HG03060 (cell line): ENCODE results near the gene ZNF69.
"Not testable (repeated sequence)": the region's sequence is repeated elsewhere in the genome, so short reads cannot be mapped to it uniquely, and the experiment has no call there.

Experiments used
- ATAC-seq: cut with Tn5 transposase; IDR thresholded peaks from one replicate; pipeline ENCODE4 v1.9.1; 2021; ENCODE audit warnings: low read depth, moderate number of reproducible peaks; ENCODE audit not compliant: unreplicated experiment

Gene ZNF69

DNA sequence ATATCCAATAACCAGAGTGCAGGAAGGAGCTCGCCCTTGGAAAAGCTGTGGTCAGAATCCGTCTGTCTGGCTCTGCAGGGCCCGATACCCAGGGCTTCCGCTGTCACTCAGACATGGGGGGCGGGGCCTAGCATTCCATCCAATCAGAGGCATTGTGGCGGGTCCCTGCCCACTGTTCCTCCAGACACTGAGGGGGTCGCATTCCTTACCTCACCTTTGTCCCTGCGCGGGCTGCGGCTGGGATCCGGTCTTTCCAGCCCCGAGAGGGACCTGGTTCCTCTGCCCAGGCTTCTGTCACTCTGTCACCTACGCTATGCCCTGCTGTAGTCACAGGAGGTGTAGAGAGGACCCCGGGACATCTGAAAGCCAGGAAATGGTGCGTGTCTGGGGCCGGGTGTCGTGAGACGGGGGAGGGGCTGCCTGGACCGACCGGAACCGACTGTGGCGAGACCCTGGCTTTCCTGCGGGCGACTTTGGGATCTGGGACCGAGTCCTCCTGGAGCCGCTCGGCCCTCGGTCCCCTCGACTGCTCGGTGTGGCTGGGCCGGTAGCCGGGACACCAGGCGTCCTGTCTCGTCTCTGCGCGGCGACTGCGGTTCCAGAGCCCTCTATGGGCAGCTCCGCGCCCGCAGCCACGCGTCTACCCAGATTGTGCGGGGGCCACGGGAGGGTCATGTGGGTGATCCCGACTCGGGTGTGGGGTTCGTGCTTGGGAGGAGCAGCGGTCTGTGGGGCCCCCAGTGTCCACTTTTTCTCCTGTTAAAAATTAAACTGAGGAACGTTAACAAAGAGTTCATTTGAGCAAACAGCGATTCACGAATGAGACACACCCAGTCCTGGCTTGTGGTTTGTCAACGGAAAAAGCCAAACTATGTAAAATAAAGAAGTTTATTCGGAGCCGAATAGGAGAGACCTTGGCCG lies at the start of gene ZNF69:
Gene ZNF69 (plus strand): TSS at position 172 of the 921 bp plus-strand sequence. CDS start 142 bp downstream, at position 314.
- no peak for ATAC-seq

DNA sequence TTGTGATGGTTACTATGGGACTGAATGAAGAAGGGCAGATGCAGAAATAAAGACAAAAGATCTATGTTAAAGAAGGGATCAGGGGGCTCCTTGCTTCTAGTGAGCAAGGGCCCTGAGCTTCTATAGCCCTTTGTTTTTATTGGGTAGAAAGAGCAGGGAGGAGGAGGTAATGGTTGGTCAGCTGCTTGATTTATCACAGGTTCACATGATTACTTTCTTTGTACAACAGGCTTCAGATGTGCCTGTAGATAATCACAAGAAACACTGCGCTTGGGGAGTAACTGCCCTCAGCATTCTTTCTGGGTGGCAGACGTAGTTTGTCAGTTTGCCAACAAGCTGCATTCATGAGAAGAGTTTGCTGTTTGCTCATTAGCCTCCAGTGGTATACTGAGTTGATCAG lies 43.9 kb upstream of the ZNF69 start:
- no peak for ATAC-seq

DNA sequence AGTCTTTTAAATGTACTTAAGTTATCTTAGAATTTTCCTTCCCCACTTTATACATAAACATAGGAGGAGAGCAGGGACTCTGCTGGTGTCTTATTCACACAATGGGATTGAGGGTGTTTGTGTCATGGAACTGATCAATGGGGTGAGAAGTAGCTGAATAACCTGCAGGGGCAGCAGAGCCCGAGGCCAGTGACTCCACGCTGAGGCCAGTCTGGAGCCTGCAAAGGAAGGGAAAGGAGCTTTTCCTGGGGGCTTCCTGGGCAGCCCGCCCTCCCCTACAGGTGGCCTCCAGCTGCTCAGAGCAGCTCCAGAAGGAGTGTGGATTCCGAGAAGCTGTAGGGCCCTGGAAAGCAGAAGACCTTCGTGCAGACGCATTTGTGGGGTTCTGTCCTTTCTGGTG lies 40.0 kb upstream of the ZNF69 start:
- ATAC-seq, result not testable (repeated sequence)

DNA sequence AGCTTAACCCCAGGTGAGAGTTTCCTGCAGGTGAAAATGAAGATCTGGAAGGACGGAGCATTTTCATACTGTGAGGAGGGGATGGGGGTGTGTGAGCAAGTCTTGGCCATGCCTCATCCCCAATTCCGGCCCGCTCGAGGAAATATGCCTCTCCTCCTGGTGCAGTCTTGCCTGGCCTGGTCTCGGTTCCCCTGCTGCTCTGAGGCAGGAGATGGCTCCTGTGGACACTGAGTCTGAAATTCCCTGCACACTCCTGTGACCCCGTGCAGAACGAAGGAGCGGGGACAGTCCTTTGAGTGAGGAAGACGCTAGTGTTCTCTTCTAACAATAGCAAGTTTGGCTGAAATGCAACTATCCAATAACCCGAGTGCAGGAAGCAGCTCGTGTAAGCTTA lies 39.4 kb upstream of the ZNF69 start:
- ATAC-seq, result no peak

DNA sequence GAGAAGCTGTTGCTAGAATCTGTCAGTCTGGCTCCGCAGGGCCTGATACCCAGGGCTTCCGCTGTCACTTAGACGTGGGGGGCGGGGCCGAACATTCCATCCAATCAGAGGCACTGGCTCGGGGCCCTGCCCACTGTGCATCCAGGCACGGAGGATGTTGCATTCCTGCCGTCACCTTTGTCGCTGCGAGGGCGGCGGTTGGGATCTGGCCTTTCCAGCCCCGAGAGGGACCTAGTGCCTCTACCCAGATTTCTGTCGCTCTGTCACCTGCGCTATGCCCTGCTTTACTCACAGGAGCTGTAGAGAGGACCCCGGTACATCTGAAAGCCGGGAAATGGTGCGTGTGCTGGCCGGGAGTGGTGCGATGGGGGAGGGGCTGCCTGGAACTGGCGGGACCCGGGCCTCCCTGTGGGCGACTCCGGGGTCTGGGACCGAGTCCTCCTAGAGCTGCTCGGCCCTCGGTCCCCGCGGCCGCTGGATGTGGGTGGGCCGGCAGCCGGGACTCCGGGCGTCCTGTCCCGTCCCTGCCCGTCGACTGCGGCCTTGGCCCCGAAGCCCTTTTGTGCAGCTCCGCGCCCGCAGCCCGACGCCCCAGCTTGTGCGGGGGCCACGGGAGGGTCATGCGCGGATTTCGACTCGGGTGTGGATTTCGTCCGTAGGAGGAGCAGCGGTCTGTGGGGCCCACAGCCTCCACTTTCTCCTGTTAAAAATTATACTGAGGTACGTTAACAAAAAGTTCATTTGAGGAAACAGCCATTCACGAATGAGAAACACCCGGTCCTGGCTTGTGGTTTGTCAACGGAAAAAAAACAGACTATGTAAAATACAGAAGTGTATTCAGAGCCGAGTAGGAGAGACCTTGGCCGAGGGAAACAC lies 38.8 kb upstream of the ZNF69 start, which contains the start of gene ZNF439:
Gene ZNF439 (plus strand): TSS at position 133 of the 876 bp plus-strand sequence. CDS start 142 bp downstream, at position 275.
- peak; percentile 39 for ATAC-seq

DNA sequence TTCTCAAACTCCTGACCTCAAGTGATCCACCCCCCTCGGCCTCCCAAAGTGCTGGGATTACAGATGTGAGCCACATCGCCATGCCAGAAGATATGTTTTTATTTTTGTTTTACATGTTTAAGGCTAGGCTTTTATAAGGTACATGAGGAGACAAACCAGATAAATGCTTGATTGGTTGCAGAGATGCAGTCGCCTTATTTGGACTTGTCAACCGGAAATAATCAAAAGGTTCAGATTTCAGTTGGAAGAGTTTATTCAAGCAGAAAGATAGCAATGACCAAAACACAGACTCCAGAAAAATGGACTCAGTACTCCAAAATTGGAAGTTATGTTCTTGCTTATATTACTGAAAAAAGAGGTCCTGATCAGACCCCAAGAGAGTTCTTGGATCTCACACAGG lies 37.3 kb upstream of the ZNF69 start:
- not testable (repeated sequence) for ATAC-seq

DNA sequence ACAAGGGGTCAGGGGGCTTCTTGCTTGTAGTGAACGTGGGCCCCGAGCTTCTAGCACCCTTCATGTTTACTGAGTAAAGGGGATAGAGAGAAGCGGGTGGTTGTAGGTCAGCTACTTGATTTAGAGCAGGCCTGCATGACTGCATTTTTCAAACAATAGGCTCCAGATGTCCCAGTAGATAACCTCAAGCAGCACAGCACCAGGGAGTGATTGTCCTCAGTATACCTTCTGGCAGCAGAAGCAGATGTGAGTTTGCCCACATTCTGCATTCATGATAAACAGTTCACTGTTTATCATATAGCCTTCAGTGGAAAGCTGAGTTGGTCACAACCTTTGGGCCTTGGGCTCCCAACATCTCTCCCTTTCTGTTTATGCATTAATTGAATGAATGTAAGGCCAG lies 34.2 kb upstream of the ZNF69 start:
- no peak for ATAC-seq

DNA sequence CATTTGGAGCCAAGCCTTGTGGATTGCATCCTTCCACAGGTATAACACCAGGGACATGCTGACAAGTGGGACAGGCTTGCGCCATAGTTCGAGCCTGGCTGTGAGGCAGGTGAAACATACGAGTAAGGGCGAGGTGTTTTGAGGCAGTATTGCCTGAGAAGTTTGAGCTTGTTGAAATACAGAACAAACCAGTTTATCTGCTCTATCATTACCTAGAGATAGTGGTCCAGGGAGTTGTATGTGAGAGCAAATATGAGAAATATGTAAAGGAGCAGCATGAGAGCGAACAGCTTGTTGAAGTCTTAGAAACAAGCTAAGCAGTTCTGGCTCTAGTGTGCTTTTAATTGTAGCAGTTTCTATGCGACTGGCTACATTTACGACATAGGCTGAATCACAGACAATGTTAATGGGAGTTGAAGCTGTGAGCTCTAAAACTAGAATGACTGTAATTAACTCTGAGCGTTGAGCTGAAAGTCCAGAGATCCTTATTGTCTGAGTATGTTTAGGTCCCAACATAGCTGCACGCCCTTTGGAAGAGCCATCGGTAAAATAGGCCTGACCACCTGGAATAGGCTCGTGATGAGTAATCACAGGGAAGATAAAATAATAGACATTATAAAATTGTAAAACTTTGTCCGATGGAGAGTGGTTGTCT lies 30.9 kb upstream of the ZNF69 start:
- no peak for ATAC-seq

DNA sequence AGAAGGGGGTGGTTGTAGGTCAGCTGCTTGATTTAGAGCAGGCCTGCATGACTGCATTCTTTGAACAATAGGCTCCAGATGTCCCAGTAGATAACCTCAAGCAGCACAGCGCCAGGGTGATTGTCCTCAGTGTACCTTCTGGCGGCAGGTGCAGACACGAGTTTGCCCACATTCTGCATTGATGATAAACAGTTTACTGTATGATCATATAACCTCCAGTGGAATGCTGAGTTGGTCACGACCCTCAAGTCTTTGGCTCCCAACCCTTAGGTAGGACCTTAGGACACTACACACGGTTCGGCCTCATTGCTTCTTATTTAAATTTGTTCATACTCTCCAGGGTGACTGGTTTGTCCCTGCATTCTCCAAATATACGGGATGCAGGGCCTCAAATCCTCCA lies 26.9 kb upstream of the ZNF69 start:
- no peak for ATAC-seq

DNA sequence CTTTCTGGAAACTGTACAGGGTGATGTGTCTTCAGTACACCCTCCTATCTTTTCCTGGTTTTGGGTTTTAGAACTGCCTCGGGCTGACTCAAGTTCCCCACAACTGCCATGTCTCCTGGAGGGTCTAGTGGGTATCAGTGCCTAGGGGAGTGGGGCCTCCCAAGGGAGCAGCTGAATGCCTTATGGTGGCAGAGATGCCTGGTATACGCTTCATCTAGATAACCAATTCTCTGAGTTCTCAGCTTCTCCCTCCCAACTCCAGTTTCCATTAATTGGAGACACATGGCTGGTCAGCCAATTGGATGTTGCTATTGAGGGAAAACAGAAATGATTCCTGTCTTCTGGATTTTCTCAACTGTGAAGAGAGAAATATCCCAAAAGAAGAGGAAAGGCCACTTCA lies 26.3 kb upstream of the ZNF69 start:
- ATAC-seq, result no peak

DNA sequence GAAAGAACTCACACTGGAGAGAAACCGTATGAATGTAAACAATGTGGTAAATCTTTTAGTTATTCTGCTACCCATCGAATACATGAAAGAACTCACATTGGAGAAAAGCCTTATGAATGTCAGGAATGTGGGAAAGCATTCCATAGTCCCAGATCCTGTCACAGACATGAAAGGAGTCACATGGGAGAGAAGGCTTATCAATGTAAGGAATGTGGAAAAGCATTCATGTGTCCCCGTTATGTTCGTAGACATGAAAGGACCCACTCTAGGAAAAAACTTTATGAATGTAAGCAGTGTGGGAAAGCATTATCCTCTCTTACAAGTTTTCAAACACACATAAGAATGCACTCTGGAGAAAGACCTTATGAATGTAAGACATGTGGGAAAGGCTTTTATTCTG lies 19.8 kb upstream of the ZNF69 start:
- not testable (repeated sequence) for ATAC-seq

DNA sequence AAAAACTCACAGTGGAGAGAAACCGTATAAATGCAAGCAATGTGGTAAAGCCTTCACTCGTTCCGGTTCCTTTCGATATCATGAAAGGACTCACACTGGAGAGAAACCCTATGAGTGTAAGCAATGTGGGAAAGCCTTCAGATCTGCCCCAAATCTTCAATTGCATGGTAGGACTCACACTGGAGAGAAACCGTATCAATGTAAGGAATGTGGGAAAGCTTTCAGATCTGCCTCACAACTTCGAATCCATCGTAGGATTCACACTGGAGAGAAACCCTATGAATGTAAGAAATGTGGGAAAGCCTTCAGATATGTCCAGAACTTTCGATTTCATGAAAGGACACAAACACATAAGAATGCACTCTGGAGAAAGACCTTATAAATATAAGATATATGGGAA lies 19.4 kb upstream of the ZNF69 start:
- ATAC-seq, result no peak

DNA sequence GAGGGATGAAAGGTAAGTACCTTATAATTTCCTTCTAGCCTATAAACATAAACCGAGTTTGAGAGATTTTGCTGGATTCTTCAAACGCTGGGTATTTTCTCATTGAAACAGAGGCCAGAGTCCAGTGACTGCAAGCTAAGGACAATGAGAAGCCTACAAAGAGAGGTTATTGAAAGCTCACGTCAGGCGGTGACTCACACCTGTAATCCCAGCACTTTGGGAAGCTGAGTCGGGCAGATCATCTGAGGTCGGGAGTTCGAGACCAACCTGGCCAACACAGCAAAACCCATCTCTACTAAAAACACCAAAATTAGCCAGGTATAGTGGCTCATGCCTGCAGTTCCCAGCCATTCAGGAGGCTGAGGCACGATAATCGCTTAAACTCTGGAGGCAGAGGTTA lies 15.0 kb upstream of the ZNF69 start:
- no peak for ATAC-seq

DNA sequence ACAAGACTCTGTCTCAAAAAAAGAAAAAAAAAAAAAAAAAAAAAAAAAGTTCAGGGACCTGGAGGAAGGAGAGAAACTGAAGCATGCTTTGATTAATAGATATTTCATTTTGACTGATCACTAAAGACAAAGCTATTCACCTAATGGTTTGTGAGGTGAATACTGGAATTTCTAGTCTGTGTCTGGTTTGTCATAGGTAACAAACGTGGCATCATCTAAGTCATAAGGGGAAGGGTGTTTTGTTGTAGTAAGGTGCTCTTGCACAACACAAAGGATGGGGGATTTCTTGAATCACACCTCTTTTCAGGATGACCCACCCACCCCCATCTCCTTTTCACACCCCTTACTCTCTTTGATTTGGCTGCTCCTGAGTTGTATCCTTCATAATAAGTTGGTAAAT lies 13.8 kb upstream of the ZNF69 start:
- no peak for ATAC-seq

DNA sequence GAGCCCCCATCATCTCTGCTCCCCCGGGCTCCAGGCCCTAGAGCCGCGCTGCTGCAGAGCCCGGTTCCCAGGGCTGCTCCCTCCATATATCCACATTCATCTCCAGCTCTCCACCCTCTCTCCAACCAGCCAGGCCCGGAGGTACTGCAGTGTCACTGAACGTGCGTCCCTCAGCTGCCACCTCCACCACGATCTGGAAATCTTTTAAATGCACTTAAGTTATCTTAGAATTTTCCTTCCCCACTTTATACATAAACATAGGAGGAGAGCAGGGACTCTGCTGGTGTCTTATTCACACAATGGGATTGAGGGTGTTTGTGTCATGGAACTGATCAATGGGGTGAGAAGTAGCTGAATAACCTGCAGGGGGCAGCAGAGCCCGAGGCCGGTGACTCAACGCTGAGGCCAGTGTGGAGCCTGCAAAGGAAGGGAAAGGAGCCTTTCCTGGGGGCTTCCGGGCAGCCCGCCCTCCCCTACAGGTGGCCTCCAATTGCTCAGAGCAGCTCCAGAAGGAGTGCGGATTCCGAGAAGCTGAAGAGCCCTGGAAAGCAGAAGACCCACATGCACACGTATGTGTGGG lies 7.8 kb upstream of the ZNF69 start:
- not testable (repeated sequence) for ATAC-seq

DNA sequence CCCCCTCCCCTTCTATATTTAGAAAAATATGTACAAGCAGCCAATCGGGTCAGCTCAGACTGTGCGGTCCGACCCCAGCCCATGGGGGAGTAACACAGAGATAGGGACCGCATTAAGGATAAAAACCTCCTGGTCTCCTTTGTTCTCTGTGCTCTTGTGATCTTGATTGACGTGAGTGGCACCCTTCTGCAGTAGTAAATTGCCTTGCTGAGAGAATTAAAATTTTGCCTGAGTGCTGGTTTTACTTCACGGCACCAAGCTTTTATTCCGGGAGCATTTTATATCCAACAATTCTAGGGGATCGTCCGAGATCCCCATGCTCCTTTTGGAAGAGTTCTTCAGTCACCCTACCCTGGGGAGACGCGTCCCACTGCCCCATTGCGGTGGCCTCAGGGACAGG lies 7.0 kb upstream of the ZNF69 start:
- no peak for ATAC-seq

DNA sequence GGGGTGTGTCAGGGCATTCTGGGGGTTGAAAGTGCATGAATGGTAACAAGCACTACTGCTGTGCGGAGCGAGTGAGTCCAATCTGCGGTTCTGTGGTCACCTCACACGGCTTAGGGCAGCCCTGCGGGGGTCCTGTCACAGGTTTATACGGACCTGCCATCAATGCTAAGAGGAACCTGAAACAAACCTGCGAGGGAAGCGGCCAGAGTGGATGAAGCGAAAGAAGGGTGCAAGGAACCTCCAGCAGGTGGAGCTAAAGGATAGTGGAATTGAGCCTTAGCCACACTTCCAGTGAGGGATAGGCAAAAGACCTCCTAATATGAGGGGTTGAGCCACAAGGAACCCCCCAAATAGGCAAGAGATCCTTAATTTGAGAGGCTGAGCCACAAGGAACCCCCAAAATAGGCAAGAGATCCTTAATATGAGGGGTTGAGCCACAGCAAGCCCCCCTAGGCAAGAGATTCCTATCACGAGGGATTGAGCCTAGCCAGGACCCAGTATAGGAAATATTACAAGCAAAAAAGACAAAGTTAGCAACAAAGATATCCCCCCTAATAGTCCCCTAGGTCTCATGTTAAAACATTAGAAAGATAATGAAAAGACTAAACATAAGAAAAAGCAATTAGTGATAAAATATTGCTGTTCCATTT lies 6.3 kb upstream of the ZNF69 start:
- no peak for ATAC-seq

DNA sequence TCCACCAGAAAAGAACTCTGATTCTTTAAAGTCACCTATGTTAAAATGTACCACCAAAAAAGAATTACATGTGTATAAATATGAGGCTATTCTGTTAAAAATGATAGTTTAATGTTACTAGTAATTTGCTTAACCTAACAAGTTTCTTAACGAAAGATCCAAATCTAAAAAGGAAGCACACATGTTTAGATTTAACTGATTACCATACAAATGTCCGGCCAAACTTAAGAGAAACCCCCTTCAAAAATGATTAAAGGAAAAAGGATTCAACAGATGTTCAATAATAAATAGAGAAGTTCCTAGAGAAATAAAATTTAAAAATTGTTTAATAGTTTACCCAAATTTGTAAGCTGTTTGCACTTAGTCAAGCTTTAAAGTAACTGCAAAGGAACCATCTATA lies 5.0 kb upstream of the ZNF69 start:
- no peak for ATAC-seq

DNA sequence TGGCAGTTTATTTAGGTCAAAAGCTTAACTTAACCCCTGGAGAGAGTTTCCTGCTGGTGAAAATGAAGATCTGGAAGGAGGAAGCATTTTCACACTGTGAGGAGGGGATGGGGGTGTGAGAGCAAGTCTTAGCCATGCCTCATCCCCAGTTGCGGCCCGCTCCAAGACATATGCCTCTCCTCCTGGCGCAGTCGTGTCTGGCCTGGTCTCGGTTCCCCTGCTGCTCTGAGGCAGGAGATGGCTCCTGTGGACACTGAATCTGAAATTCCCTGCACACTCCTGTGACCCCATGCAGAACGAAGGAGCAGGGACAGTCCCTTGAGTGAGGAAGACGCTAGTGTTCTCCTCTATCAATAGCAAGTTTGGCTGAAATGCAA lies 360 bp upstream of the ZNF69 start:
- ATAC-seq, result no peak

DNA sequence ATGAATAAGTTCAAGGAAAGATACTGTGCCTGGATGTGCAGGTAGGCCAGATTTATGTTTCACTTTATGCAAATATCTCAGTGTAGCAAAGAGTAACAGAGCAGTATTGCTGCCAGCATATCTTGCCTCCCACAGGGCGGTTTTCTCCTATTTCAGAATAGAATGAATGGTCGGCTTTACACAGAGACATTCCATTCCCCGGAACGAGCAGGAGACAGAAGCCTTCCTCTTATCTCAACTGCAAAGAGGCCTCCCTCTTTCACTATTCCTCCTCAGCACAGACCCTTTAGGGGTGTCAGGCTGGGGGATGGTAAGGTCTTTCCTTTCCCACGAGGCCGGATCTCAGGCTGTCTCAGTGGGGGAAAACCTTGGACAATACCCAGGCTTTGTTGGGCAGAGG lies 2.3 kb downstream of the ZNF69 start:
- ATAC-seq, result not testable (repeated sequence)
